CD4-positive, alpha-beta T cell (primary cell): ENCODE results near the gene PLP2. TPM values are rescaled to one million over a fixed set of nuclear protein-coding genes. Genes with fewer than 3 reads are reported as not detected.

Experiments
- ATAC-seq: fragments of 200-7000 bp; cut with Tn5 transposase; one replicate; pipeline ENCODE4 v1.10.0; 2022; ENCODE audit warnings: mild to moderate bottlenecking; ENCODE audit not compliant: poor library complexity
- CTCF ChIA-PET: fragments of 350-600 bp; sonication (Branson Sonifier 250); formaldehyde crosslinking; loops from one replicate; lab custom pipeline; 2021; ENCODE audit warnings: antibody characterized with exemption, inconsistent platforms; lab: Charles Lee
- POLR2A ChIA-PET: fragments of 350-600 bp; sonication (Branson Sonifier 250); formaldehyde crosslinking; loops from one replicate; lab custom pipeline; 2021; ENCODE audit warnings: antibody characterized with exemption, inconsistent platforms; lab: Charles Lee
- DNase-seq, 14 experiments: peaks; one replicate each; pipeline ENCODE4 v3.0.0-alpha.2; 2013 to 2020; ENCODE audit warnings: mixed read lengths in 2 of 14
- H3K27ac ChIP-seq, 2 donors: one replicate each; pipeline versions ENCODE4 v1.5.1 to v1.7.0; 2013; ENCODE audit warnings: low read length in 2 of 2, low read depth in 1 of 2, mild to moderate bottlenecking in 1 of 2
- H3K27me3 ChIP-seq, 2 experiments: 1 replicate in 1 of 2; 2 replicates in 1 of 2; pipeline versions ENCODE4 v1.6.1 to v1.7.0; 2013; ENCODE audit warnings: low read length in 2 of 2, control low read depth in 1 of 2, mild to moderate bottlenecking in 1 of 2, moderate library complexity in 1 of 2; ENCODE audit not compliant: insufficient read depth in 2 of 2, control insufficient read depth in 1 of 2
- H3K36me3 ChIP-seq: one replicate; pipeline ENCODE4 v1.6.1; 2013; ENCODE audit warnings: low read length, control low read depth; ENCODE audit not compliant: insufficient read depth
- H3K4me1 ChIP-seq: one replicate; pipeline ENCODE4 v1.6.1; 2013; ENCODE audit warnings: low read length, control low read depth; ENCODE audit not compliant: insufficient read depth
- H3K4me3 ChIP-seq: one replicate; pipeline ENCODE4 v1.5.1; 2013; ENCODE audit warnings: mild to moderate bottlenecking, low read length, moderate library complexity
- H3K9me3 ChIP-seq, 2 experiments: 1 replicate in 1 of 2; 2 replicates in 1 of 2; pipeline versions ENCODE4 v1.6.1 to v1.7.0; 2013; ENCODE audit warnings: low read length in 2 of 2, mild to moderate bottlenecking in 2 of 2, control low read depth in 1 of 2, moderate library complexity in 1 of 2; ENCODE audit not compliant: control insufficient read depth in 1 of 2, insufficient read depth in 1 of 2
- H3K27ac Mint-ChIP-seq: one replicate; pipeline ENCODE4 v1.8.0; 2020; ENCODE audit warnings: mixed read lengths
- H3K27me3 Mint-ChIP-seq: one replicate; pipeline ENCODE4 v1.8.0; 2021; ENCODE audit warnings: mixed read lengths
- H3K36me3 Mint-ChIP-seq: one replicate; pipeline ENCODE4 v1.8.0; 2021; ENCODE audit warnings: low read depth, mixed read lengths
- H3K4me1 Mint-ChIP-seq: one replicate; pipeline ENCODE4 v1.8.0; 2021; ENCODE audit warnings: low read depth, mixed read lengths
- H3K4me3 Mint-ChIP-seq: one replicate; pipeline ENCODE4 v1.8.0; 2020; ENCODE audit warnings: mild to moderate bottlenecking, mixed read lengths
- H3K9me3 Mint-ChIP-seq: one replicate; pipeline ENCODE4 v1.8.0; 2020; ENCODE audit warnings: mixed read lengths
- intact Hi-C, 2 experiments: fragments of 100-400 bp; cut with DNase I in 1 of 2; cut with micrococcal nuclease in 1 of 2; formaldehyde crosslinking; loops; one replicate each; pipeline versions ENCODE4 v1.15.1 to v1.9.0; 2023 to 2025; cut with DNase I, micrococcal nuclease
- total RNA-seq, 174 experiments: library from RNA in 2 of 174; stranded (reverse) in 2 of 174; gene quantifications; one replicate each; pipeline ENCODE4 v1.2.3 and lab custom pipeline; 2021 to 2026
- TF ChIP-seq, protein P1 (sequence below): fragments of 200-600 bp; IDR thresholded peaks from one replicate; pipeline ENCODE4 v1.8.0; 2022; ENCODE audit warnings: antibody characterized with exemption, mild to moderate bottlenecking

The PLP2 gene
- total RNA-seq, 2 experiments from 2014 or later: 124 to 128 TPM

DNA sequence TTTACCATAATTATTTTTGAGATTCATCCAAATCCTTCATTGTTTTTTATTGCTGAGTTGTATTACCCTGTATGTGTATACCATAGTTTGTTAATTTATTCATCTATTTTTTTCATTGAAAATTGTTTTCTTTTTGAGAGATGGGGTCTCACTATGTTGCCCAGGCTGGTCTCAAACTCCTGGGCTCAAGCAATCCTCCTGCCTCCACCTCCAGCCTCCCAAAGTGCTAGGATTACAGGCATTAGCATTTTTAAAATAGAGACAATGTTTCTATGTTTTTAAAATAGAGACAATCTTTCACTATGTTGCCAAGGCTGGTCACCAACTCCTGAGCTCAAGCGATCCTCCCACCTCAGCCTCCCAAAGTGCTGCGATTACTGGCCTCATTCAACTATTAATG lies 10.8 kb upstream of the PLP2 start:
- CTCF ChIA-PET: no interaction called here
- ATAC-seq (no peak), DNase-seq (no peak)
- H3K27ac Mint-ChIP-seq: no peak overlapping the region
- intact Hi-C loops: no loop called here
- Histone ChIP-seq H3K9me3 (no peaks in the 10 kb centered on the region), H3K27me3 (no peaks in the 10 kb centered on the region), H3K36me3 (no peaks in the 10 kb centered on the region), H3K4me3 (no peak overlapping the region), H3K4me1 (peaks cover 29% of the 10 kb centered on the region), H3K27ac (no peak overlapping the region)
- TF ChIP-seq, protein P1, sequence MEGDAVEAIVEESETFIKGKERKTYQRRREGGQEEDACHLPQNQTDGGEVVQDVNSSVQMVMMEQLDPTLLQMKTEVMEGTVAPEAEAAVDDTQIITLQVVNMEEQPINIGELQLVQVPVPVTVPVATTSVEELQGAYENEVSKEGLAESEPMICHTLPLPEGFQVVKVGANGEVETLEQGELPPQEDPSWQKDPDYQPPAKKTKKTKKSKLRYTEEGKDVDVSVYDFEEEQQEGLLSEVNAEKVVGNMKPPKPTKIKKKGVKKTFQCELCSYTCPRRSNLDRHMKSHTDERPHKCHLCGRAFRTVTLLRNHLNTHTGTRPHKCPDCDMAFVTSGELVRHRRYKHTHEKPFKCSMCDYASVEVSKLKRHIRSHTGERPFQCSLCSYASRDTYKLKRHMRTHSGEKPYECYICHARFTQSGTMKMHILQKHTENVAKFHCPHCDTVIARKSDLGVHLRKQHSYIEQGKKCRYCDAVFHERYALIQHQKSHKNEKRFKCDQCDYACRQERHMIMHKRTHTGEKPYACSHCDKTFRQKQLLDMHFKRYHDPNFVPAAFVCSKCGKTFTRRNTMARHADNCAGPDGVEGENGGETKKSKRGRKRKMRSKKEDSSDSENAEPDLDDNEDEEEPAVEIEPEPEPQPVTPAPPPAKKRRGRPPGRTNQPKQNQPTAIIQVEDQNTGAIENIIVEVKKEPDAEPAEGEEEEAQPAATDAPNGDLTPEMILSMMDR: no peak
- POLR2A ChIA-PET: no interaction called here
- peaks cover 4% of the 10 kb centered on the region for H3K36me3 Mint-ChIP-seq
- no peaks in the 10 kb centered on the region for H3K9me3 Mint-ChIP-seq
- no peak overlapping the region for H3K4me3 Mint-ChIP-seq
- peaks cover 16% of the 10 kb centered on the region for H3K4me1 Mint-ChIP-seq
- H3K27me3 Mint-ChIP-seq: no peaks in the 10 kb centered on the region

DNA sequence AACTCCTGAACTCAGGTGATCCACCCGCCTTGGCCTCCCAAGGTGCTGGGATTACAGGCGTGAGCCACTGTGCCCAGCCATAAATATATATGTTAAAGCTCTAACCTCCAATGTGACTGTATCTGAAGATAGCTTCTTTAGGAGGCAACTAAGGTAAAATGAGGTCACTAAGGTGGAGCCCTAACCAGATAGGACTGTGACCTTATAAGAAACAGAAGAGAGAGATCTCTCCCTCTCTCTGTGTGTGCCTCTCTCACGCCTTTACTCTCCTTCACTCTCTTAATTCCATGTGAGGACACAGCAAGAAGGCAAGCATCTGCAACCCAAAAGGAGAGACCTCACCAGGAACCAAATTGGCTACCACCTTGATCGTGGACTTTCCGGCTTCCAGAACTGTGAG lies 10.1 kb upstream of the PLP2 start:
- no peaks in the 10 kb centered on the region for H3K27me3 ChIP-seq
- POLR2A ChIA-PET: no interaction called here
- Mint-ChIP-seq H3K9me3 (no peaks in the 10 kb centered on the region), H3K4me3 (peak overlapping the region; percentile 11), H3K27me3 (no peaks in the 10 kb centered on the region), H3K4me1 (peaks cover 15% of the 10 kb centered on the region), H3K36me3 (no peaks in the 10 kb centered on the region), H3K27ac (peak overlapping the region; percentile 17)
- H3K4me1 ChIP-seq: peaks cover 32% of the 10 kb centered on the region
- H3K9me3 ChIP-seq: no peaks in the 10 kb centered on the region
- DNase-seq (no peak), ATAC-seq (no peak)
- TF ChIP-seq, protein P1: no peak
- H3K27ac ChIP-seq: no peak overlapping the region
- H3K4me3 ChIP-seq: no peak overlapping the region
- H3K36me3 ChIP-seq: no peaks in the 10 kb centered on the region
- intact Hi-C loops: no loop called here
- CTCF ChIA-PET: no interaction called here

DNA sequence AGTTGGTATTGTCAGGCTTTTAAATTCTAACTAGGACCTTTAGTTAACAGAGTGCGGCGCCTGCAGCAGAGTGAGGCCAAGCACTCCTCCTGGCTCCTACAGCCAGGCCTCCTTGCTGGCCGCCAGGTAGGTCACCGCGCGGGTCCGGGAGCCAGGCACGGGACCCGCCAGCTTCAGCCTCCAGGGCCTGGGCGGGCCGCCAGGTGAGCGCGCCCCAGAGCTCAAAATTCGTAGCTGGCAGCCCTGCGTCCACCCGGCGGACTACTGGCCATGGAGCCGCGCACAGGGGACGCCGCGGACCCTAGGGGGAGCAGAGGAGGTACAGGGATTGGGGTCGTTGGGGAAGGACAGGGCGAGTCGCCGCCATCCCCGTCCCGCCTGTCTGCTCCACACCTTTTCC lies 9.1 kb upstream of the PLP2 start, which contains the start of gene MAGIX:
MAGIX (plus strand) TSS at position 139 of the 400 bp plus-strand sequence; CDS start at position 271, 132 bp downstream.
- Histone ChIP-seq H3K27ac (peak within 1 kb of the TSS in 1 of 2 donors; percentile 65), H3K4me1 (peaks cover 42% of the 10 kb centered on the region), H3K4me3 (peak within 1 kb of the TSS; percentile 50), H3K9me3 (no peaks in the 10 kb centered on the region), H3K27me3 (no peaks in the 10 kb centered on the region), H3K36me3 (no peaks in the 10 kb centered on the region)
- peak in 1 of 14 experiments; percentile 14 for DNase-seq
- ATAC-seq: no peak
- intact Hi-C loops: no loop called here
- H3K36me3 Mint-ChIP-seq: no peaks in the 10 kb centered on the region
- H3K27me3 Mint-ChIP-seq: no peaks in the 10 kb centered on the region
- H3K4me3 Mint-ChIP-seq: peak within 1 kb of the TSS; percentile 63
- TF ChIP-seq, protein P1: no peak
- H3K4me1 Mint-ChIP-seq: peaks cover 22% of the 10 kb centered on the region
- no peaks in the 10 kb centered on the region for H3K9me3 Mint-ChIP-seq
- peak within 1 kb of the TSS; percentile 87 for H3K27ac Mint-ChIP-seq
- CTCF ChIA-PET: interaction anchor here (2.0 kb wide), 1 partner anchor 15 kb away, joined by 7 read pairs; no protein-coding TSS in a partner anchor
- POLR2A ChIA-PET: no interaction called here
